HK-2 (cell line): ENCODE results near the gene PCDHGA1.
A peak's percentile ranks its signal among the peaks of the same experiment; 100 is the strongest.
"Not testable (repeated sequence)": the region's sequence is repeated elsewhere in the genome, so short reads cannot be mapped to it uniquely, and the experiment has no call there.

Source experiments
- DNase-seq: peaks from one replicate; pipeline ENCODE4 v3.0.0-alpha.2; 2018; ENCODE audit not compliant: unreplicated experiment

PCDHGA1 gene

GRCh38 chr5:141382469-141383294 is 52.4 kb downstream of the PCDHGA1 start, which contains the start of gene PCDHGA7:
PCDHGA7 (plus strand) TSS chr5:141382742; CDS start chr5:141382900, 158 bp downstream.
- peak; percentile 28 for DNase-seq

GRCh38 chr5:141383345-141383744 is 53.0 kb downstream of the PCDHGA1 start:
- no peak for DNase-seq

- no peak for DNase-seq
These were observed 54.4 kb downstream of the PCDHGA1 start for GRCh38 chr5:141384471-141385267.

GRCh38 chr5:141387557-141388311 is 57.4 kb downstream of the PCDHGA1 start, which contains the start of gene PCDHGB4:
PCDHGB4 (plus strand) TSS chr5:141387698; CDS start chr5:141387885, 187 bp downstream.
- not testable (repeated sequence) for DNase-seq

GRCh38 chr5:141388661-141389060 is 58.3 kb downstream of the PCDHGA1 start:
- DNase-seq, result no peak

GRCh38 chr5:141389153-141390042 is 59.1 kb downstream of the PCDHGA1 start:
- DNase-seq, result no peak

- no peak for DNase-seq
These were observed 62.3 kb downstream of the PCDHGA1 start, which contains the start of gene PCDHGA8 for GRCh38 chr5:141392429-141393198. PCDHGA8 (plus strand) TSS chr5:141392633; CDS start chr5:141392814, 181 bp downstream.

- no peak for DNase-seq
These were observed 63.0 kb downstream of the PCDHGA1 start for GRCh38 chr5:141393267-141393666.

GRCh38 chr5:141394401-141395187 is 64.3 kb downstream of the PCDHGA1 start:
- not testable (repeated sequence) for DNase-seq

- DNase-seq, result peak; percentile 12
These were observed 67.6 kb downstream of the PCDHGA1 start, which contains the start of gene PCDHGB5 for GRCh38 chr5:141397756-141398551. PCDHGB5 (plus strand) TSS chr5:141397947; CDS start chr5:141398128, 181 bp downstream.

GRCh38 chr5:141398608-141399007 is 68.3 kb downstream of the PCDHGA1 start:
- DNase-seq, result no peak

- DNase-seq, result no peak
These were observed 69.4 kb downstream of the PCDHGA1 start for GRCh38 chr5:141399555-141400258.

GRCh38 chr5:141402553-141403243 is 72.4 kb downstream of the PCDHGA1 start, which contains the start of gene PCDHGA9:
PCDHGA9 (plus strand) TSS chr5:141402778; CDS start chr5:141402953, 175 bp downstream.
- no peak for DNase-seq

GRCh38 chr5:141403387-141403786 is 73.1 kb downstream of the PCDHGA1 start:
- no peak for DNase-seq

- not testable (repeated sequence) for DNase-seq
These were observed 77.6 kb downstream of the PCDHGA1 start, which contains the start of gene PCDHGB6 for GRCh38 chr5:141407790-141408505. PCDHGB6 (plus strand) TSS chr5:141408021; CDS start chr5:141408203, 182 bp downstream.
